HG02642 (cell line): Measurements from ENCODE around the gene TSC2.
"Not testable (repeated sequence)": the region's sequence is repeated elsewhere in the genome, so short reads cannot be mapped to it uniquely, and the experiment has no call there.

Source experiments
- ATAC-seq: cut with Tn5 transposase; IDR thresholded peaks from one replicate; pipeline ENCODE4 v1.9.1; 2021; ENCODE audit warnings: mild to moderate bottlenecking; ENCODE audit not compliant: unreplicated experiment, poor library complexity

The TSC2 gene

DNA sequence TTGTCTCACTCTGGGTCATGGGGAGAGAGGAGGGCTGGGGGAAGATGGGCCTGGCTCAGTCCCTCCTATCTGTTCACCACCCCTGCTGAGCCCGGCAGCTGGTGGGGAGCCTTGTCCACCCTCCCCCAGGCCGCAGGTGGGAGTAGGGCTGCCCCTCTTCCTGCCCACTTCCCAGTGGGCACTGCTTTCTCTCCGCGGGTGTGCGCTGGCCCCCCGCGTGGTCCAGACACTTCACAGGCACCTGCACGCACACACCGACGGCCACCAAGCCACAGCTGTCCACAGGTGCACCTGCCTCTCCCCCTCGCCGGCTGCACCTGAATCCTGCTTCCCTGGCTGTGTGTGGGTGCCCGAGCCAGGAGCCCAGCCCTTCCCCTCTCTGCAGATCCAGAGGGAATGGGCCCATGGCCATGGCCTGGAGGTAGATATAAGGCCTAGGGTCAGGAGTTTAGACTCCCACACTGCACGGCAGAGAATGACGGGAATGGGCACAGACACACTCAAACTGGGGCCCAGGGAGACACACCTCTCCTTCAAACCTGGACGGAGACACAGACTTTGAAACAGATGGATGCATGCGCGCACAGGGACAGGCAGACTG is 19.1 kb upstream of the TSC2 start:
- ATAC-seq, result no peak

DNA sequence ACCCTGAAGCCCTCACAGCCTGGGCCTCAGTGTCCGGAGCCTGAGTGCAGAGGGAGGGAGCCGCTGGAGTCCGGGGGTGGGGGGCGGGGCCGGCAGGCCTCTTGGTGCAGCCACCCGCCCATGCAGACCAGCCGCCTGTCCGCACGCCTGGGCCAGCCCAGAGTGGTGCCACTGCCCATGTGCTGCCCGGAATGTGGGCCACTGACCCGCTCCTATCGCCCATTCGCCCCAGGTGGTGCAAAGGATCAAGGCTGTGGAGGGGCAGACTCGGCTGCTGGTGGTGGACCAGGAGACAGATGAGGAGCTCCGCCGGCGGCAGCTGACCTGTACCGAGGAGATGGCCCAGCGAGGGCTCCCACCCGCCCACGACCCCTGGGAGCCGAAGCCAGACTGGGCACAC is 18.4 kb upstream of the TSC2 start:
- no peak for ATAC-seq

DNA sequence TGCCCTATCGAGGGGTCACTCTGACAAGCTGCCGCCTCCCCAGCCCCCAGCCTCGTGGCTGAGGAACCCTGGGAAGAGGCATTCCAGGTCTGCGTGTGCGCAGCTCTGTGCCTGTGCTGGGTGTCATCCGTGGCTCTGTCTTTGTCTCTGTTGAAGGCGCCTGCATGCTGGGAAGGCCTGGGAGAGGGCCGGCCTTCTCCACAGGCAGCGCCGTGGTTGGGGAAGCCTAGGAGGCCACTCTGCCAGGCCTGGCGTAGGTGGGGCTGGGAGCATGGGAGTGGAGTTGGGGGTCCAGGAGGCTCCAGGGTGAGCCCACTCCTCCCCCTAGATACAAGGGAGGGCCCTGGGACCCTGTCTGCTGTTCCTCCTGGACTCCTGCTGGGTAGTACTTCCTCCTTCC is 17.7 kb upstream of the TSC2 start:
- no peak for ATAC-seq

DNA sequence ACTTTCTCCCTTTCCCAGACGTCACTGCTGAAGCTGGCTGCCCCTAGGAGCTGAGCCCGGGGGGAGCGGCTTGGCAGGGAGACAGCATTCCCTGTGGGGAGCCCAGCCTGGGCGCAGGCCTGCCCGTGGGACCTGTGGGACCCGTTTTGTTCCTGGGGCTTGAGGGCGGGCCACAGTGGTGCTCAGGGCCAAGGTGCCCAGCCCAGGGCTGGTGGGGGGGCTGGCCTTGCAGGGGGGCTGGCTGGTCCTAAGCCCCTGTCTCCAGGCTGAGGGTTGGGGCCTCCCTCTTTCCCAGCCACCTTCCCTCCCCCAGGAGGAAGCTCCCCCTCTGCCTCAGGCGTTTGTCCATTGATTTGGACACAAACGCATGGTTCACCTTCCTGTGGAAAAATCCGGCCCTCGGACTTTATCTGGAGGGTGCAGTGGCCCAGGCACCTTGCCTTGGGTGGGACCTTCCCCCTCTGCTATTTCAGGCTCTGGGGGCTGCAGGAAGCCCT is 16.7 kb upstream of the TSC2 start:
- no peak for ATAC-seq

DNA sequence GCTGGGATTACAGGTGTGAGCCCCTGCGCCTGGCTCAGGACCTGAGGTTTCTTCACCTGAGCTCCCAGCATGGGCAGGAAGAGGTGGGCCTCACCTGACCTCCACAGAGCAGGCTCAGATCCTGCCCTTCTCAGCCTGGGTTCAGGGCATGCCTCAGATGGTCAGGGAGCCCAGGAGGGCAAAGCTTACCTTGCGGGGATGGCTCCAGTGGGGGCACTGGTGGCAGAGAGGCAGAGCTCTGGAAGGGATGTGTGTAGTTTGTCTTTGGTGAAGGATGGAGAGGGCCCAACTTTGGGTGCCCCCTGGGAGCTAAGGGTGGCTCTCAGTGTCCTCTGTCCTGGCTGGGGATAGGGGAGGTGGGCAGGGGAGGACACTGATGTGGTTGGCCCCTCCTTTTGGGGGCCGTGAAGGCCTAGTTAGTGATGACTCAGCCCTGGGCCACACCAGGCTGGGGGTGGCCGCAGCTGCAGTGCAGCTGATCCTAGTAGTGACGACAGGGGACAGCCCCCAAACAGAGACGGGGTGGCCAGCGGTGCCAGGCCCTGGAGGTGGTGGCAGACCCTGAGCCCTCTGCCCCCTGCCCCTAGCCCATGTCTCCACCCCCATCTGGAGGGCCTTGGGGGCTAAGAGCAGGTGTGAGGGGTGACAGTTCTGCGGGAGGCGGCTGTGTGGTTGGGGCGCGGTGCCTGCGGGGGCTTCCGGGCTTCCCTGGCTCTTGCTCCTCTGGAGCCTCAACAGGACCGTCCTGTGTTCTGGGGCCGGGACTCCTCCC is 15.3 kb upstream of the TSC2 start:
- ATAC-seq, result no peak

DNA sequence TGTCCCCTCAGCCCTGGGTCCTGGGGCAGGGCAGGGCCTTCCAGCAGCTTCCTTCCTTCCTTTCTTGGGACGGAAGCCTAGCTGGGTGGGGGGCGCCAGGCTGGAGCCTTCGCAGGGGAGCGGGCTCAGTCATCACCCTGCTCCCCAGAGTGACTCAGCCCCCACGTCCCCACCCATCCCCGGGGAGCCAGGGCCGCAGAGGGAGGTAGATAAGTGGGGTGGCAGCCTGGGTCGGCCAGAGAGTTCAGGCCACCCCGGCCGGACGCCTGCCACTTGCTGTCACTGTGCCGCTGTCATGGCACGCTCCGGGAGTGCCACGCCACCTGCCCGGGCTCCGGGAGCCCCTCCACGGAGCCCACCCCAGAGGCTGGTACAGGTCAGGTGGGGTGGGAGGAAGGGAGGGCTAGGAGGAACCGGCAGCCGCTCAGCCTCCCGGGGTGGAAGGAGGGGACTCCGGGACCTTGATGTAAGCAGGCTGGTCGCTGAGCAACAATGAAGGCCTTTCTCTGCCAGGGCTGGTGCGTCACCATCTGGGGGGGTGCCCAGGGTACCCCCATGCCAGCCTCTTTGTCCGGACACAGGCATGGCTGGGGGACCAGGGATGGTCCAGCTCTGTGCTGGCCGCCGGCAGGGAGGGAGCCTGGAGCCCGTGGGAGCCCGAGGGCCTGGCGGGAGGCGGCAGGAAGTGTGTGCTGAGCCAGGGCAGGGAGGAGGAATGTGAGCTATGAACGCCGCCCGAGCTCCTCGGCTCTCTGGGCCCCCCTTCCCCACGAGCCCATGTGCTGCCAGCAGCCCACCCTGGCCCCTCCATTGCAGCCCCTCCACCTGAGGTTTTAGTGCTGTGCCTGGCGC is 14.5 kb upstream of the TSC2 start:
- ATAC-seq, result no peak

DNA sequence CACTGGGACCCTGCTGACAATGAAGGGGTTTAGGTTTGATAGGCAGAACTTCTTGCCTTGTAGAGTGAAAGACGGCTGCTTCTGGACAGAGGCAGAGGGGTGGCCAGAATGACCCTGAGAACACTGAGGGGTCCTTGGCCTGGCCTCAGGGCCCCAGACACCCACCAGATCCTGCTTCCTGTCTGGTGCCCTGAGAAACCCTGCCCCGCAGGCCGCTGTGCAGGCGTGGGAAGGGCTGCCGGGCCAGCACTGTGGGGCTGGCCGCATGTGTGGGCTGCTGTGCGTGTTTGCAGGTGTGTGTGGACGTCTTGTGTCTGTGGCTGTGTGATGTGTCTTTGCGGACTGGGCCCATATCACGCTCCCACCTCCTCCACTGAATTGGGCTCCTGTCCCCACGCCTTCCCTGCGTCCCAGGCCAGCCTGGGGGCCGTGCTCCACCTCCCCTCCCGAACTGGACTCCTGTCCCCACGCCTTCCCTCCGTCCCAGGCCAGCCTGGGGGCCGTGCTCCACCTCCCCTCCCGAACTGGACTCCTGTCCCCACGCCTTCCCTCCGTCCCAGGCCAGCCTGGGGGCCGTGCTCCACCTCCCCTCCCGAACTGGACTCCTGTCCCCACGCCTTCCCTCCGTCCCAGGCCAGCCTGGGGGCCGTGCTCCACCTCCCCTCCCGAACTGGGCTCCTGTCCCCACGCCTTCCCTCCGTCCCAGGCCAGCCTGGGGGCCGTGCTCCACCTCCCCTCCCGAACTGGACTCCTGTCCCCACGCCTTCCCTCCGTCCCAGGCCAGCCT is 13.7 kb upstream of the TSC2 start:
- ATAC-seq, result not testable (repeated sequence)

DNA sequence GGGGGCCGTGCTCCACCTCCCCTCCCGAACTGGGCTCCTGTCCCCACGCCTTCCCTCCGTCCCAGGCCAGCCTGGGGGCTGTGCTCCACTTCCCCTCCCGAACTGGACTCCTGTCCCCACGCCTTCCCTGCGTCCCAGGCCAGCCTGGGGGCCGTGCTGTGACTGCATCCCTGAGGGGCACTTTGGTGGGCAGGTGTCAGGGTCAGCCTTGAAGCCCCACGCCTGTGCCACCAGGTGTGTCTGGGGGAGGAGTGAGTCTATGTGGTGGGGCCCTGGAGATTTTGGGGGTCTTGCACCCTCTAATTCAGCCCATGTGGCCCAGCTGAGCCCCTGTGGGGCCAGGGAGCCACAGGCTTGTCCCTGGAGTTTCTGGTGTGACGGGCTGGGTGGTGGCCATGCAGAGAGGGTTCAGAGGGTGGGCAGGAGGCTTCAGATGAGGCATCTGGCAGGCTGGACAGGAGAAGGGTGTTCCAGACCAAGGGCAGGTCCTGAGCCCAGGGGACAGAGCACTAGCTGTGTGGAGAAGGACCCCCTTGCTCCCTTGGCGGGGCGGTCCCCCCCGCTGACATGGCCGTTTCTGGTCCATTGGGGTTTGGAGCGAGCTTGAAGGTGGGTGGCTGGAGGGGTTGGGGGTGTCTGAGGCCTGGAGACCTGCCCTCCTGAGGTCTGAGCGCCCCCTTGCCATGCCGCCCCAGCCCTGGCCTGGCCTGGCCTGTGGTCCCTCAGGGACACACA is 12.9 kb upstream of the TSC2 start:
- ATAC-seq, result no peak

DNA sequence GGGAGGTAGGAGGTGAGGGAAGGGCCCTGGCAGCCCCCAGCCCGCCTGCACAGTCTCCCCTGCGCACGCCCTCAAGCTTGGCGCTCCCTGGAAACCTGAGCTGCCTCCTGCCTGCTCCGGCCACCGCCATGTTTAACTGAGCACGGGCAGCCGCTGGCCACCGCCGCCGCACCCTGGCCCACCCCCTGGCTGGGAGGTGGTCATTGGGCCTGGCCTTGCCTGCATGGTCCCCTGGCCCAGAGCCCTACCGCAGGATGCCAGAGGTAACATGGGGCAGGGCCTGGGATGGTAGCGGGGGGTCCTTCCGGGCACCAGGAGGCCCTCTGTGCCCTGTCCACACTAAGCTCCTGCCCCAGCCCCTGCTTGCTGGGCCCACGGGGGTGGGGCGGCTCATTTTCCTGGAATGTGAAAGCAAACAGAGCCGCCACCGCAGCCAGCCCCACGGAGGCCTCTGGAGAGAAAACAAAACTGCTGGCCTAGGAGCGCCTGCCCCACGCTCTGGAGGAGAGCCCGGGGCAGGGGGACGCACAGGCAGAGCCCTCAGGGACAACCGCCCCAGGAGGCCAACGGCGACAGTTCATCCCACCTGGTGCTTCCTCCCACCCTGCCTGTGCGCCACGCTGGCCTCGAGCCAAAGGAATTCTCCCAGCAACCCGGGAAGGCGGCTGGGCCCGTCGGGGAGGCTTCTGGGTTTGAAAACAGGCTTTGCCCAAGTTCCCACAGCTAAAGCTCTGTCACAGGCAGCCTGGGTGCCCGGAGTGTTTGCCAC is 12.2 kb upstream of the TSC2 start:
- no peak for ATAC-seq

DNA sequence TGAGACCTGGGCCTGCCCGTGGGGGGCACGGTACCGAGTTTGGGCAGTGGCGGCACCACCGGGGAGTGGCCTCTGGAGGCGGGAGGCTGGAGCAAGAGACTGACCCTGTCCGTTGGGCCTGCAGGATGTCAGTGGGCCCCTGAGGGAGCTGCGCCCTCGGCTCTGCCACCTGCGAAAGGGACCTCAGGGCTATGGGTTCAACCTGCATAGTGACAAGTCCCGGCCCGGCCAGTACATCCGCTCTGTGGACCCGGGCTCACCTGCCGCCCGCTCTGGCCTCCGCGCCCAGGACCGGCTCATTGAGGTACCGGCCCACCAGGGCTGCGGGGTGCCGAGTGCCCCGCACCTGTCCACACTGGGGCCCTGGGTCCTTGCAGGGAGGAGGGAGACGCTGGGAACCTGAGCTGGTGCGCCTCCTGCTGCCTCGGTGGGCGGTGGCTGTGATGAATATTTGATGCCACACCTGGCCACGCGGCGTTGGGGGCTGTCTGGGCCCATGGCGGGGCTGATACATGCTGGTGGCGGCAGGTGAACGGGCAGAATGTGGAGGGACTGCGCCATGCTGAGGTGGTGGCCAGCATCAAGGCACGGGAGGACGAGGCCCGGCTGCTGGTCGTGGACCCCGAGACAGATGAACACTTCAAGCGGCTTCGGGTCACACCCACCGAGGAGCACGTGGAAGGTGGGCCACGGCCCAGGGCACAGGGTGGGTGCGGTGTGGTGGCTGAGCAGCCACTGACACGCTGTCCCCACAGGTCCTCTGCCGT is 11.4 kb upstream of the TSC2 start:
- no peak for ATAC-seq

DNA sequence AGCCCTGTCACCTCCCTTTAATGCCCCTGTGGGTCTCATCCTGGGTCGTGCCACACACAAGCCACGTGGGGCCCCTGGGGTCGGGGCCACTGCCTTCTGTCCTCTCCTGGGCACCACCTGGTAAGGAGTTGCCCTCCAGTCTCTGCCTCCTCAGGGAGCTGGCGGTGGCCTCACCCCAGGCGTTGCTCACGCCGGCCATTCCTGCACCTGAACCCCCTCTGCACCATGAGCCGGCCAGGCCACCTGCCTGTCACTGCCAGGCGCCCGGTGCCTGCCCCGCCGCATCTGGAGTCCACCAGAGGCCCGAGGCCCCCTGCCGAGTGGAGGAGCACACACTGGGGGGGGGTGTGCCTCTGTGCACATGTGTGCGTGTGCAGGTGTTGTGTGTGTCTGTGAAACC is 10.7 kb upstream of the TSC2 start:
- ATAC-seq, result no peak

DNA sequence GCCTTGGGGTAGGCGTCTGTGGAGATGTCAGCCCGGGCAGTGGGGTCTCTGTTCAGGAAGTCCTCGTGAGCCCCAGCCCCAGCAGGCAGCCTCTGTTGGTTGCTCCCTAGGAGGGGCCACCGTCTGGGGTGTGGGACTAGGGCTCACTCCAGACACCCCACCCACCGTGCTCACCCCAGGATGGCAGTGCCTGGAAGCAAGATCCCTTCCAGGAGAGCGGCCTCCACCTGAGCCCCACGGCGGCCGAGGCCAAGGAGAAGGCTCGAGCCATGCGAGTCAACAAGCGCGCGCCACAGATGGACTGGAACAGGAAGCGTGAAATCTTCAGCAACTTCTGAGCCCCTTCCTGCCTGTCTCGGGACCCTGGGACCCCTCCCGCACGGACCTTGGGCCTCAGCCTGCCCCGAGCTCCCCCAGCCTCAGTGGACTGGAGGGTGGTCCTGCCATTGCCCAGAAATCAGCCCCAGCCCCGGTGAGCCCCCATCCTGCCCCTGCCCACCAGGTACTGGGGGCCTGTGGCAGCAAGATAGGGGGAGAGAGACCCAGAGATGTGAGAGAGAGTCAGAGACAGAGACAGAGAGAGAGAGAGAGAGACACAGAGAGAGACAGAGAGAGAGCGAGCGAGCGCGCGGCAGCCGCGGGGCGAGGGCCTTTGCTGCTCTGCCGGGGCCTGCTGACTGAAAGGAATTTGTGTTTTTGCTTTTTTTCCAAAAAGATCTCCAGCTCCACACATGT is 10.0 kb upstream of the TSC2 start:
- ATAC-seq, result no peak

DNA sequence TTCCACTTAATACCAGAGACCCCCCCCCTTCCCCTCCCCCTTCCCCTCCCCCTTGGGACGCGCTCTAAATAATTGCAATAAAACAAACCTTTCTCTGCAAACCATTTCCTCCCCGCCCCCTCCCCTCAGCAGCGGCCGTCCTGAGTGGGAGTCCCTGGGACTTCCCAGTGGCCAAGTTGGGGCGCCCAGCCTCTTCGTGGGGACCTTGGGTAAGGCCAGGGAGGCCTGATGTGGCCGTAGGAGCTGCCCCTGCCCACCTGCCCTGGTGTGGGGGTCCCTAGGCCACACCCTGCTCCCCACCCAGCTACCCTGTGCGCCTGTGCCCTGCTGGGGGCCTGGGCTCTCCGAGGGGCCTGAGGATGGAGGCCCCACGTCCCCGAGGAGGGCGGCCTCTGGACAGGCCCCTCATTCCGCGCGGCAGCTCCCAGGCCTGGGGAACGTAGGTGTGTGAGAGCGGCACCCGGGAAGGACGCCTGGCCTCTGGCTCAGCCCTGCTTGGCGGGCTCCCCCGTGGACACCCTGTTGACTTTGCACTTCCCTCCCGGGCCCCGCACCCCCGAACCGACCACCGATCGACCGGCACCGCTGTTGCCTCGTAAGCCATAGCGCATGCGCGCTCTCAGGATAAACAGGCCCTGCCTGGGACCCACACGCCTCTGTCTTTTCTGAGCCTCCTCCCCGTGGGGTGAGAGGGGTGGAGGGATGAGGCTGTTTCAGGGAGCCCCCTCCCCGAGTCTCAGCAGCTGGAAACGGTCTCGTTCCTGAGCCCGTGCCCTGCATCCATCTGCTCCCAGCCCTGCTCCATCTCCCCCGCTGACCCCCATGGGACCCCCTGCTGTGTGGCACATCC is 9.2 kb upstream of the TSC2 start:
- ATAC-seq, result no peak

DNA sequence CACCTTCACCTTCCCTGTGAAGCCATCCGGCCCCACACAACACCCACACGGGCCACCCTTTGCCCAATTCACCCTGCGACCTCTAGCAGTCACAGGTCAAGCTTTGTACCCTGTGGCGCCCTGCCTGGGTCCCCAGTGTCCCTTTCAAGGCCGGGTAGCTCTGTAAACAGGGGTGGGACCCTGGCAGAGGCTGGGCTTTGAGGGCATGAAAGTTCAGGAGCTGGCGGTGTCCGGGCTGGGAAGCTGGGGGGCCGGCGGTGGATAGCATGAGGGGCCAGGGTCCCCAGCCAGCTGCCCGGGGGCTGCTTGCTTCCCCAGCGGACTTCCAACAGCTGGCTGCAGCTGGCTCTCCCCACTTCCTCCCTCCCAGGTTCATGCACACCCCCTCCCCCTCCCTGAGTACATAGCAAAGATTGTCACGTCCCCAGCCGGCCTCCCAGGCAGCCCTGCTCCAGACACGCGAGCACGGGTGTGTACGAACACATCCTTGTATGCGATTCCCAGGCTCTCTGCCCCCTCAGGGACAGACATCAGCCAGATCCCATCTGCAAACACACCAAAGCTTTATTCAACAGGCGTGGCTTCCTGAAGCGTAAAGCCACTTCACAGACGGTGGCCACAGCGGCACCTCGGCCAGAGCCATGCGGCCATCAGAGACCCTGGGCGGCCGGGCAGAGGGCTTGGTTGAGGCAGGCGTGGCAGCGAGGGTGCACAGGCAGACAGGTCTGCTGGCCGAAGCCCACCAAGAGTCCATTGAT is 8.3 kb upstream of the TSC2 start:
- ATAC-seq, result no peak

DNA sequence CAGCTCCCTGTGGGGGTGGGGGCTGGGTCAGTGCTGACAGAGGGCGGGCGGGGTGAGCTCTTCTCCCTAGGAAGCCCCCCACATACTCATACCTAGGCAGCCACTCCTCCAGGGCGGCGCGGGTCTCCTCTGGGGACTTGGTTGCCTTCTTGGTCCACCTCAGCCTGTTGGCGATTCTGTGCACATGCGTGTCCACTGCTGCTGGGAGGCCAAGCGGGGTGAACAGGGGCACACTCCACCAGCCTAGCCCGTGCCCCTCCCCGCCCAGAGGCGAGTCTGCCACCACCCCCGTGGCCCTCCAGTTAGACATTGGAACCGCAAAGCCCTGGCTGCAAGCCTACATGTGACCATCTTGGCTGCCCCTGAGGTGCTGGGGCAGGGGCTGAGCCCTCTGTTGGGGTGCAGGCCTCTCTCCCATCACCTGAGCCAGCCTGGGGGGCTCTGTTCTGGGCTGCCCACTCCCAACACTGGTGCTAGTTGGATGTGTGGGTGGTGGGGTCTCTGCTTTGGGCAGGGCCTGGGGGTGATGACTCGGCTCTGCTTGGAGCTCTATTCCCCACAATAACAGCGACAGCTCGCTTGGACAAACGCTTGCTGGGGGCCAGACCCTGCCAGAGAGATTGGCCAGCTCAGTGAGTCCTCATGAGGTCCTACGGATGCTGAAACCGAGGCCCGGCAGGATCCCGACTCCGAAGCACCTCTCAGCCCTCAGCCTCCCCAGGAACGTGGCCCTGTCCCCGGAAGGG is 7.6 kb upstream of the TSC2 start:
- ATAC-seq, result no peak
